OCI-LY3 (cell line): Measurements from ENCODE around the gene RGS8.

Source experiments
- H2AFZ ChIP-seq: fragments of 200-600, 300-600 bp; shearing (Covaris generic); 2 replicates; pipeline ENCODE4 v1.6.0; 2014; ENCODE audit warnings: antibody characterized with exemption, low read depth, low read length
- H3K27ac ChIP-seq: fragments of 200-600, 300-600 bp; sonication (generic); 2 replicates; pipeline ENCODE4 v1.5.1; 2014; ENCODE audit warnings: mild to moderate bottlenecking, low read length, moderate library complexity, mixed read lengths
- H3K27me3 ChIP-seq: fragments of 200-600, 300-600 bp; sonication (generic); 2 replicates; pipeline ENCODE4 v1.6.1; 2014; ENCODE audit warnings: low read depth, low read length, mixed read lengths
- H3K36me3 ChIP-seq: fragments of 200-600, 300-600 bp; sonication (generic); replicated peaks from 2 replicates; pipeline ENCODE3; 2014; ENCODE audit warnings: low read depth, low read length, mixed read lengths
- H3K4me1 ChIP-seq: fragments of 300-600, 200-600 bp; sonication (generic); 2 replicates; pipeline ENCODE4 v1.6.1; 2014; ENCODE audit warnings: low read length, mixed read lengths
- H3K4me2 ChIP-seq: fragments of 200-600, 300-600 bp; sonication (generic); 2 replicates; pipeline ENCODE4 v1.6.1; 2014; ENCODE audit warnings: low read length, mixed read lengths
- H3K4me3 ChIP-seq: fragments of 300-600, 200-600 bp; sonication (generic); 2 replicates; pipeline ENCODE4 v1.5.1; 2014; ENCODE audit warnings: antibody characterized with exemption, mild to moderate bottlenecking, low read length, moderate library complexity
- H3K79me2 ChIP-seq: fragments of 300-600, 200-600 bp; shearing (Covaris generic); 2 replicates; pipeline ENCODE4 v1.6.1; 2014; ENCODE audit warnings: mild to moderate bottlenecking, low read length, mixed read lengths
- H3K9ac ChIP-seq: fragments of 300-600, 200-600 bp; shearing (Covaris generic); 2 replicates; pipeline ENCODE4 v1.6.0; 2014; ENCODE audit warnings: mild to moderate bottlenecking, low read length, moderate library complexity
- H3K9me3 ChIP-seq: fragments of 200-600, 300-600 bp; shearing (Covaris generic); 2 replicates; pipeline ENCODE4 v1.6.1; 2014; ENCODE audit warnings: low read length, mixed read lengths; ENCODE audit not compliant: insufficient read depth
- H4K20me1 ChIP-seq: fragments of 200-600, 300-600 bp; sonication (generic); 2 replicates; pipeline ENCODE4 v1.6.1; 2016; ENCODE audit warnings: low read length, mixed read lengths; ENCODE audit not compliant: insufficient read depth
- CTCF ChIP-seq: fragments of 200-600, 300-600 bp; sonication (generic); IDR thresholded peaks from 2 replicates; pipeline ENCODE4 v1.5.1; 2014; ENCODE audit warnings: antibody characterized with exemption, low read length, low read depth
- EZH2phosphoT487 ChIP-seq: fragments of 200-600 bp; shearing (Covaris generic); IDR thresholded peaks from 2 replicates; pipeline ENCODE4 v1.6.1; 2018; ENCODE audit warnings: antibody characterized with exemption, mixed run types, low read depth

The RGS8 gene

GRCh38 chr1:182715531-182715930, 31.1 kb upstream of the RGS8 start:
- no peak overlapping the region for H3K27ac ChIP-seq
- H3K79me2 ChIP-seq = no peaks in the 10 kb centered on the region
- H4K20me1 ChIP-seq = no peaks in the 10 kb centered on the region
- H3K4me2 ChIP-seq = no peak overlapping the region
- H3K27me3 ChIP-seq = no peaks in the 10 kb centered on the region
- H3K4me1 ChIP-seq = peaks cover 19% of the 10 kb centered on the region
- no peak overlapping the region for H3K4me3 ChIP-seq
- TF ChIP-seq EZH2phosphoT487 (no peak), CTCF (no peak)
- no peak overlapping the region for H3K9ac ChIP-seq
- no peak overlapping the region for H2AFZ ChIP-seq
- H3K9me3 ChIP-seq = no peaks in the 10 kb centered on the region
- no peaks in the 10 kb centered on the region for H3K36me3 ChIP-seq

GRCh38 chr1:182714546-182714945, 30.2 kb upstream of the RGS8 start:
- Histone ChIP-seq H3K36me3 (no peaks in the 10 kb centered on the region), H3K9me3 (no peaks in the 10 kb centered on the region)
- TF ChIP-seq CTCF = no peak
- no peak for TF ChIP-seq EZH2phosphoT487

DNA sequence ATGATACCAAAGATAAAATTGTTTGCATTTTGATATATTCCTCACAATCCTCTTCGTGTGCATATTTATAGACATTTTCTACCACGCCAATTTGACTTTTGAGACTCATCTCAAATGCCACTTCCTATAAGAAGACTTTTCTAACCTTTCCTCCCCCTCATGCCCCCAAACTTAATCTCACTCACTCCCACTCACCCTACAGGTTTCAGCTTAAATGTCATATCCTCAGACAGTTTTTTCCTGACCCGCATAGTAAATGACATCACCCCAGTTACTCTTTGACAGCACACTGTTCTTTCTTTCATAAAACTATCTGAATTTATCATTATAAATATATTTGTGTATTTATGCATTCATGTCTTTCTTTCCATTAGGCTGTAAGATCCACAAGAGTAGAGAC, 29.6 kb upstream of the RGS8 start:
- no peak overlapping the region for H2AFZ ChIP-seq

More at GRCh38 chr1:182714546-182714945, 30.2 kb upstream of the RGS8 start:
- H2AFZ ChIP-seq = no peak overlapping the region
- H3K27me3 ChIP-seq = no peaks in the 10 kb centered on the region
- peaks cover 19% of the 10 kb centered on the region for H3K4me1 ChIP-seq
- H3K79me2 ChIP-seq = no peaks in the 10 kb centered on the region
- no peak overlapping the region for H3K27ac ChIP-seq
- no peak overlapping the region for H3K9ac ChIP-seq
- H4K20me1 ChIP-seq = no peaks in the 10 kb centered on the region
- no peak overlapping the region for H3K4me2 ChIP-seq
- no peak overlapping the region for H3K4me3 ChIP-seq

GRCh38 chr1:182713492-182713891, 29.1 kb upstream of the RGS8 start:
- no peaks in the 10 kb centered on the region for H3K27me3 ChIP-seq
- H3K9ac ChIP-seq = no peak overlapping the region
- peaks cover 19% of the 10 kb centered on the region for H3K4me1 ChIP-seq
- no peak overlapping the region for H2AFZ ChIP-seq
- H3K9me3 ChIP-seq = no peaks in the 10 kb centered on the region
- no peak overlapping the region for H3K27ac ChIP-seq
- H4K20me1 ChIP-seq = no peaks in the 10 kb centered on the region
- no peaks in the 10 kb centered on the region for H3K36me3 ChIP-seq
- no peaks in the 10 kb centered on the region for H3K79me2 ChIP-seq
- no peak overlapping the region for H3K4me3 ChIP-seq
- H3K4me2 ChIP-seq = no peak overlapping the region
- TF ChIP-seq EZH2phosphoT487 (no peak), CTCF (no peak)

More for the DNA sequence above, 29.6 kb upstream of the RGS8 start:
- Histone ChIP-seq H3K9ac (no peak overlapping the region), H3K79me2 (no peaks in the 10 kb centered on the region), H3K27me3 (no peaks in the 10 kb centered on the region), H3K4me1 (peaks cover 19% of the 10 kb centered on the region), H4K20me1 (no peaks in the 10 kb centered on the region), H3K9me3 (no peaks in the 10 kb centered on the region), H3K27ac (no peak overlapping the region), H3K36me3 (no peaks in the 10 kb centered on the region), H3K4me3 (no peak overlapping the region), H3K4me2 (no peak overlapping the region)
- TF ChIP-seq CTCF (no peak), EZH2phosphoT487 (no peak)
